Liver (tissue), 3 donors: Measurements from ENCODE around the gene LRRC10B.

Experiments
- RAD21 ChIP-seq, 2 donors: IDR thresholded peaks; 2 replicates each; pipeline ENCODE4 v1.6.1; 2016; ENCODE audit warnings: antibody characterized with exemption in 2 of 2, mild to moderate bottlenecking in 2 of 2
- SP1 ChIP-seq: IDR thresholded peaks from 2 replicates; pipeline ENCODE4 v1.6.1; 2018; ENCODE audit warnings: antibody characterized with exemption, mild to moderate bottlenecking
- TF ChIP-seq, protein P1 (sequence below): fragments of 150-350 bp; IDR thresholded peaks from 2 replicates; pipeline ENCODE4 v1.5.1; 2017; ENCODE audit warnings: improper control_type of control experiment, low read depth, low read length; ENCODE audit not compliant: missing input control
- TF ChIP-seq, protein P2 (sequence below): IDR thresholded peaks from 2 replicates; pipeline ENCODE4 v1.6.1; 2016; ENCODE audit warnings: antibody characterized with exemption
- donor health status: healthy.
- donor health status: healthy.

DNA sequence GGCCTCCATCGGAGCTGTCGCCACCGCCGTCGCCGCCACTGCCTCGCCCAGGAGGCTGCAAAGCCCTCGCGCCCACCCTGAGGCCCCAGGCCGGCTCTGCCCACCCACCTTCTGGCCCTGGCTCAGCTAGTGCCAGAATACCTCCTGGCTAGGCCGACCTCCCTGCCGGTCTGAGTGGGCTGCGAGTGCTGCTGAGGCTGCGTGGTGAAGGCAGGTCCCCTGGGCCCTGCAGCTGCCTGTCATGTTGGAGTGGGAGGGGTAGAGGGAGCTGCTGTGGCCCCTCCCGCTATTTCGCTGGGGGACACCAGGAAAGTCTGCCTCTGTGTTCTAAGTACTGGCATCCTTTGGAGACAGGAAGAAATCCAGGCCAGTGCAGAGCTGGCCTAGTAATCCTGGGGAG lies 34.2 kb downstream of the LRRC10B start:
- TF ChIP-seq, protein P1, sequence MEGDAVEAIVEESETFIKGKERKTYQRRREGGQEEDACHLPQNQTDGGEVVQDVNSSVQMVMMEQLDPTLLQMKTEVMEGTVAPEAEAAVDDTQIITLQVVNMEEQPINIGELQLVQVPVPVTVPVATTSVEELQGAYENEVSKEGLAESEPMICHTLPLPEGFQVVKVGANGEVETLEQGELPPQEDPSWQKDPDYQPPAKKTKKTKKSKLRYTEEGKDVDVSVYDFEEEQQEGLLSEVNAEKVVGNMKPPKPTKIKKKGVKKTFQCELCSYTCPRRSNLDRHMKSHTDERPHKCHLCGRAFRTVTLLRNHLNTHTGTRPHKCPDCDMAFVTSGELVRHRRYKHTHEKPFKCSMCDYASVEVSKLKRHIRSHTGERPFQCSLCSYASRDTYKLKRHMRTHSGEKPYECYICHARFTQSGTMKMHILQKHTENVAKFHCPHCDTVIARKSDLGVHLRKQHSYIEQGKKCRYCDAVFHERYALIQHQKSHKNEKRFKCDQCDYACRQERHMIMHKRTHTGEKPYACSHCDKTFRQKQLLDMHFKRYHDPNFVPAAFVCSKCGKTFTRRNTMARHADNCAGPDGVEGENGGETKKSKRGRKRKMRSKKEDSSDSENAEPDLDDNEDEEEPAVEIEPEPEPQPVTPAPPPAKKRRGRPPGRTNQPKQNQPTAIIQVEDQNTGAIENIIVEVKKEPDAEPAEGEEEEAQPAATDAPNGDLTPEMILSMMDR: no peak
- TF ChIP-seq RAD21 (IDR thresholded peaks at IDR 0.05) (no peak), SP1 (no peak)
- TF ChIP-seq, protein P2, sequence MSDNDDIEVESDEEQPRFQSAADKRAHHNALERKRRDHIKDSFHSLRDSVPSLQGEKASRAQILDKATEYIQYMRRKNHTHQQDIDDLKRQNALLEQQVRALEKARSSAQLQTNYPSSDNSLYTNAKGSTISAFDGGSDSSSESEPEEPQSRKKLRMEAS: no peak
